Upper lobe of left lung (tissue), 4 donors: Measurements from ENCODE around the gene TSPAN16.

Experiments used
- EP300 ChIP-seq, 4 donors: sonication (generic); formaldehyde crosslinking; IDR thresholded peaks; one replicate each; pipeline ENCODE4 v1.5.1; 2017; ENCODE audit warnings: antibody characterized with exemption in 4 of 4, control low read depth in 2 of 4
- POLR2A ChIP-seq, 4 donors: fragments of 450-650 bp; IDR thresholded peaks; one replicate each; pipeline ENCODE4 v1.5.1; 2016 to 2017; ENCODE audit warnings: antibody characterized with exemption in 4 of 4, mild to moderate bottlenecking in 2 of 4

GRCh38 chr19:11274533-11275086 lies 21.4 kb upstream of the TSPAN16 start:
- TF ChIP-seq POLR2A (IDR thresholded peaks at IDR 0.05) (no peak), EP300 (IDR thresholded peaks at IDR 0.05) (no peak)
